GM23338 (cell line): ENCODE results near the gene DEFB114. TPM values are rescaled to one million over a fixed set of nuclear protein-coding genes. Genes with fewer than 3 reads are reported as not detected.
A peak's percentile ranks its signal among the peaks of the same experiment; 100 is the strongest.

Experiments used
- ATAC-seq: fragments of 200-7000 bp; cut with Tn5 transposase; 3 replicates; pipeline ENCODE4 v1.9.1; 2020
- DNase-seq: peaks from one replicate; pipeline ENCODE4 v3.0.0-alpha.2; 2015; ENCODE audit warnings: low spot score
- H2AFZ ChIP-seq: fragments of 200-600 bp; sonication (generic); 2 replicates; pipeline ENCODE4 v1.8.0; 2016; ENCODE audit warnings: antibody characterized with exemption, mild to moderate bottlenecking, moderate library complexity
- H3F3A ChIP-seq: fragments of 200-600 bp; sonication (generic); replicated peaks from 2 replicates; pipeline ENCODE4 v1.8.0; 2017; ENCODE audit warnings: antibody characterized with exemption, mixed run types, low read depth
- H3K27ac ChIP-seq: fragments of 200-600 bp; sonication (generic); 2 replicates; pipeline ENCODE4 v1.6.1; 2016; ENCODE audit warnings: low read depth
- H3K27me3 ChIP-seq: fragments of 200-600 bp; sonication (generic); 2 replicates; pipeline ENCODE4 v1.8.0; 2016; ENCODE audit warnings: mild to moderate bottlenecking, mixed run types, moderate library complexity; ENCODE audit not compliant: insufficient read depth
- H3K36me3 ChIP-seq: fragments of 200-600 bp; sonication (generic); 2 replicates; pipeline ENCODE4 v1.8.0; 2016; ENCODE audit warnings: mild to moderate bottlenecking; ENCODE audit not compliant: insufficient read depth
- H3K4me1 ChIP-seq: fragments of 200-600 bp; sonication (generic); 2 replicates; pipeline ENCODE4 v1.8.0; 2016; ENCODE audit warnings: mild to moderate bottlenecking, moderate library complexity; ENCODE audit not compliant: insufficient read depth
- H3K4me2 ChIP-seq: fragments of 200-600 bp; sonication (generic); 2 replicates; pipeline ENCODE4 v1.7.1; 2017; ENCODE audit warnings: mixed run types
- H3K4me3 ChIP-seq: fragments of 200-600 bp; sonication (generic); 2 replicates; pipeline ENCODE4 v1.6.1; 2016; ENCODE audit warnings: mixed run types
- H3K79me2 ChIP-seq: fragments of 200-600 bp; sonication (generic); replicated peaks from 2 replicates; pipeline ENCODE4 v1.8.0; 2017; ENCODE audit warnings: mild to moderate bottlenecking; ENCODE audit not compliant: insufficient read depth
- H3K9me2 ChIP-seq: fragments of 200-600 bp; sonication (generic); 2 replicates; pipeline ENCODE4 v1.8.0; 2017; ENCODE audit not compliant: insufficient read depth
- H4K20me1 ChIP-seq: fragments of 200-600 bp; sonication (generic); replicated peaks from 2 replicates; pipeline ENCODE4 v1.8.0; 2017; ENCODE audit warnings: mild to moderate bottlenecking; ENCODE audit not compliant: insufficient read depth
- H3K27ac Mint-ChIP-seq: 2 replicates; pipeline ENCODE4 v1.8.0; 2020; ENCODE audit warnings: inconsistent platforms, mild to moderate bottlenecking, moderate library complexity, mixed read lengths
- H3K27me3 Mint-ChIP-seq: 3 replicates; pipeline ENCODE4 v1.8.0; 2022; ENCODE audit warnings: low read depth, mild to moderate bottlenecking, moderate library complexity, mixed read lengths, inconsistent platforms; ENCODE audit not compliant: insufficient read depth, poor library complexity
- H3K36me3 Mint-ChIP-seq: 3 replicates; pipeline ENCODE4 v1.8.0; 2021; ENCODE audit warnings: low read depth, mild to moderate bottlenecking, inconsistent platforms, moderate library complexity, mixed read lengths
- H3K4me1 Mint-ChIP-seq: 3 replicates; pipeline ENCODE4 v1.8.0; 2020; ENCODE audit warnings: mild to moderate bottlenecking, inconsistent platforms, mixed read lengths
- H3K4me3 Mint-ChIP-seq: 3 replicates; pipeline ENCODE4 v1.8.0; 2021; ENCODE audit warnings: moderate library complexity, mild to moderate bottlenecking, inconsistent platforms, mixed read lengths
- H3K9me3 Mint-ChIP-seq: 3 replicates; pipeline ENCODE4 v1.8.0; 2020; ENCODE audit warnings: moderate library complexity, mild to moderate bottlenecking, inconsistent platforms, mixed read lengths
- CREB1 ChIP-seq: fragments of 250-450 bp; sonication (Bioruptor Pico); IDR thresholded peaks from 2 replicates; pipeline ENCODE4 v1.5.0; 2020; ENCODE audit warnings: low read depth, mild to moderate bottlenecking, moderate library complexity
- EZH2 ChIP-seq: fragments of 200-600 bp; sonication (generic); IDR thresholded peaks from one replicate; pipeline ENCODE4 v1.8.0; 2017; ENCODE audit warnings: antibody characterized with exemption, mild to moderate bottlenecking, low read depth; ENCODE audit not compliant: unreplicated experiment
- JUNB ChIP-seq: IDR thresholded peaks from one replicate; pipeline ENCODE4 v1.6.1; 2016; ENCODE audit warnings: antibody characterized with exemption; ENCODE audit not compliant: unreplicated experiment
- NANOG ChIP-seq: IDR thresholded peaks from 2 replicates; pipeline ENCODE4 v1.6.1; 2016; ENCODE audit warnings: antibody characterized with exemption, borderline replicate concordance
- POLR2AphosphoS5 ChIP-seq: IDR thresholded peaks from 2 replicates; pipeline ENCODE4 v1.6.1; 2016; ENCODE audit warnings: antibody characterized with exemption, low read depth
- STAT1 ChIP-seq: IDR thresholded peaks from one replicate; pipeline ENCODE4 v1.6.1; 2016; ENCODE audit warnings: antibody characterized with exemption; ENCODE audit not compliant: unreplicated experiment
- ZNF114 ChIP-seq: fragments of 250-450 bp; sonication (Bioruptor Pico); IDR thresholded peaks from 2 replicates; pipeline ENCODE4 v1.5.0; 2020; ENCODE audit warnings: mild to moderate bottlenecking, moderate library complexity
- ZNF331 ChIP-seq: fragments of 250-450 bp; sonication (Bioruptor Pico); IDR thresholded peaks from 2 replicates; pipeline ENCODE4 v1.5.0; 2020; ENCODE audit warnings: low read depth, mild to moderate bottlenecking, moderate library complexity
- polyA plus RNA-seq: library from polyadenylated mRNA; unstranded; fragments of >200 nt; fragmentation: Nextera tagmentation; extraction: Ambion mirVana; gene quantifications from 2 replicates; pipeline ENCODE4 v1.2.1, GENCODE V29; 2016
- total RNA-seq: library from RNA; depleted of rRNA; stranded (reverse); fragments of >200 nt; shearing (Covaris generic); gene quantifications from 2 replicates; pipeline ENCODE4 v1.2.3, GENCODE V29; 2014
- TF ChIP-seq, protein P1 (sequence below): fragments of 250-450 bp; sonication (Bioruptor Pico); IDR thresholded peaks from 2 replicates; pipeline ENCODE4 v1.5.0; 2020; ENCODE audit warnings: mild to moderate bottlenecking, moderate library complexity
- TF ChIP-seq, protein P2 (sequence below): IDR thresholded peaks from one replicate; pipeline ENCODE4 v1.6.1; 2018; ENCODE audit warnings: antibody characterized with exemption; ENCODE audit not compliant: unreplicated experiment
- TF ChIP-seq, protein P3 (sequence below), 2 experiments: fragments of 200-600 bp in 1 of 2; sonication (generic) in 1 of 2; conservative IDR thresholded peaks; 2 replicates each; pipeline versions ENCODE4 v1.5.1 to v1.6.1; 2016 to 2017; ENCODE audit warnings: antibody characterized with exemption in 2 of 2, low read depth in 2 of 2, mild to moderate bottlenecking in 2 of 2, moderate library complexity in 1 of 2

DEFB114 gene
- total and polyA plus RNA-seq, 2 experiments from 2014 or later: not detected

DNA sequence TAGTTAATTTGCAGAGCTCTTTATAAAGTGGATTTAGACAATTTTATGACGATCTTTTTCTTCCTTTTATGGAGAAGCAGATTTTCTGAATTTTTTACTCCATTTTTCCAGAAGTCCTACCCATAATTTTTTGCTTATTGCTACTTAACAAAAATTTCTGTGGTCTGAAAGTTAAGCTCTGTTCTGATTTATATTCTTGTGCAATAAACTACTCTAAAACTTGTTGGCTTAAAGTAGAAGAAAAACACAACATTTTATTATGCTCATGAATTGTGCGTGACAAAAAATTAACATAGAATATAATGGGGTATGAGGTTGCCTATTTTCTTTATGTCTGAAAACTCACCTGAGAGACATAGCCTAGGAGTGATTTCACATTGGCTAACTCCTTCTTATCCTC is 2.9 kb upstream of the DEFB114 start:
- Histone ChIP-seq H3K4me2 (peak overlapping the region; percentile 62), H3K79me2 (no peaks in the 10 kb centered on the region), H3K27ac (peak overlapping the region; percentile 1), H3K9me2 (no peaks in the 10 kb centered on the region), H3K36me3 (no peaks in the 10 kb centered on the region), H3K4me1 (peaks cover 37% of the 10 kb centered on the region), H4K20me1 (no peaks in the 10 kb centered on the region), H3F3A (no peaks in the 10 kb centered on the region), H2AFZ (no peak overlapping the region), H3K4me3 (peak overlapping the region; percentile 30; the same call in 1 of the 2 replicates), H3K27me3 (no peaks in the 10 kb centered on the region)
- H3K27ac Mint-ChIP-seq: peak overlapping the region; percentile 96
- DNase-seq (no peak), ATAC-seq (no peak; the same call in 1 of the 3 replicates)
- H3K9me3 Mint-ChIP-seq: no peaks in the 10 kb centered on the region
- 0 out of 3 replicates have a peak overlapping the region, but pooled peaks have one; percentile 27 for H3K4me3 Mint-ChIP-seq
- peaks cover 45% of the 10 kb centered on the region for H3K4me1 Mint-ChIP-seq
- no peaks in the 10 kb centered on the region for H3K27me3 Mint-ChIP-seq
- no peaks in the 10 kb centered on the region for H3K36me3 Mint-ChIP-seq
- TF ChIP-seq NANOG: no peak
- no peak for TF ChIP-seq JUNB
- TF ChIP-seq, protein P1, sequence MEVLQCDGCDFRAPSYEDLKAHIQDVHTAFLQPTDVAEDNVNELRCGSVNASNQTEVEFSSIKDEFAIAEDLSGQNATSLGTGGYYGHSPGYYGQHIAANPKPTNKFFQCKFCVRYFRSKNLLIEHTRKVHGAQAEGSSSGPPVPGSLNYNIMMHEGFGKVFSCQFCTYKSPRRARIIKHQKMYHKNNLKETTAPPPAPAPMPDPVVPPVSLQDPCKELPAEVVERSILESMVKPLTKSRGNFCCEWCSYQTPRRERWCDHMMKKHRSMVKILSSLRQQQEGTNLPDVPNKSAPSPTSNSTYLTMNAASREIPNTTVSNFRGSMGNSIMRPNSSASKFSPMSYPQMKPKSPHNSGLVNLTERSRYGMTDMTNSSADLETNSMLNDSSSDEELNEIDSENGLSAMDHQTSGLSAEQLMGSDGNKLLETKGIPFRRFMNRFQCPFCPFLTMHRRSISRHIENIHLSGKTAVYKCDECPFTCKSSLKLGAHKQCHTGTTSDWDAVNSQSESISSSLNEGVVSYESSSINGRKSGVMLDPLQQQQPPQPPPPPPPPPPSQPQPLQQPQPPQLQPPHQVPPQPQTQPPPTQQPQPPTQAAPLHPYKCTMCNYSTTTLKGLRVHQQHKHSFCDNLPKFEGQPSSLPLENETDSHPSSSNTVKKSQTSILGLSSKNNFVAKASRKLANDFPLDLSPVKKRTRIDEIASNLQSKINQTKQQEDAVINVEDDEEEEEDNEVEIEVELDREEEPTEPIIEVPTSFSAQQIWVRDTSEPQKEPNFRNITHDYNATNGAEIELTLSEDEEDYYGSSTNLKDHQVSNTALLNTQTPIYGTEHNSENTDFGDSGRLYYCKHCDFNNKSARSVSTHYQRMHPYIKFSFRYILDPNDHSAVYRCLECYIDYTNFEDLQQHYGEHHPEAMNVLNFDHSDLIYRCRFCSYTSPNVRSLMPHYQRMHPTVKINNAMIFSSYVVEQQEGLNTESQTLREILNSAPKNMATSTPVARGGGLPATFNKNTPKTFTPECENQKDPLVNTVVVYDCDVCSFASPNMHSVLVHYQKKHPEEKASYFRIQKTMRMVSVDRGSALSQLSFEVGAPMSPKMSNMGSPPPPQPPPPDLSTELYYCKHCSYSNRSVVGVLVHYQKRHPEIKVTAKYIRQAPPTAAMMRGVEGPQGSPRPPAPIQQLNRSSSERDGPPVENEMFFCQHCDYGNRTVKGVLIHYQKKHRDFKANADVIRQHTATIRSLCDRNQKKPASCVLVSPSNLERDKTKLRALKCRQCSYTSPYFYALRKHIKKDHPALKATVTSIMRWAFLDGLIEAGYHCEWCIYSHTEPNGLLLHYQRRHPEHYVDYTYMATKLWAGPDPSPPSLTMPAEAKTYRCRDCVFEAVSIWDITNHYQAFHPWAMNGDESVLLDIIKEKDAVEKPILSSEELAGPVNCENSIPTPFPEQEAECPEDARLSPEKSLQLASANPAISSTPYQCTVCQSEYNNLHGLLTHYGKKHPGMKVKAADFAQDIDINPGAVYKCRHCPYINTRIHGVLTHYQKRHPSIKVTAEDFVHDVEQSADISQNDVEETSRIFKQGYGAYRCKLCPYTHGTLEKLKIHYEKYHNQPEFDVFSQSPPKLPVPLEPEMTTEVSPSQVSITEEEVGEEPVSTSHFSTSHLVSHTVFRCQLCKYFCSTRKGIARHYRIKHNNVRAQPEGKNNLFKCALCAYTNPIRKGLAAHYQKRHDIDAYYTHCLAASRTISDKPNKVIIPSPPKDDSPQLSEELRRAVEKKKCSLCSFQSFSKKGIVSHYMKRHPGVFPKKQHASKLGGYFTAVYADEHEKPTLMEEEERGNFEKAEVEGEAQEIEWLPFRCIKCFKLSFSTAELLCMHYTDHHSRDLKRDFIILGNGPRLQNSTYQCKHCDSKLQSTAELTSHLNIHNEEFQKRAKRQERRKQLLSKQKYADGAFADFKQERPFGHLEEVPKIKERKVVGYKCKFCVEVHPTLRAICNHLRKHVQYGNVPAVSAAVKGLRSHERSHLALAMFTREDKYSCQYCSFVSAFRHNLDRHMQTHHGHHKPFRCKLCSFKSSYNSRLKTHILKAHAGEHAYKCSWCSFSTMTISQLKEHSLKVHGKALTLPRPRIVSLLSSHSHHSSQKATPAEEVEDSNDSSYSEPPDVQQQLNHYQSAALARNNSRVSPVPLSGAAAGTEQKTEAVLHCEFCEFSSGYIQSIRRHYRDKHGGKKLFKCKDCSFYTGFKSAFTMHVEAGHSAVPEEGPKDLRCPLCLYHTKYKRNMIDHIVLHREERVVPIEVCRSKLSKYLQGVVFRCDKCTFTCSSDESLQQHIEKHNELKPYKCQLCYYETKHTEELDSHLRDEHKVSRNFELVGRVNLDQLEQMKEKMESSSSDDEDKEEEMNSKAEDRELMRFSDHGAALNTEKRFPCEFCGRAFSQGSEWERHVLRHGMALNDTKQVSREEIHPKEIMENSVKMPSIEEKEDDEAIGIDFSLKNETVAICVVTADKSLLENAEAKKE (CRISPR knock-in tag): no peak
- TF ChIP-seq ZNF331: no peak
- no peak for TF ChIP-seq EZH2
- TF ChIP-seq, protein P2, sequence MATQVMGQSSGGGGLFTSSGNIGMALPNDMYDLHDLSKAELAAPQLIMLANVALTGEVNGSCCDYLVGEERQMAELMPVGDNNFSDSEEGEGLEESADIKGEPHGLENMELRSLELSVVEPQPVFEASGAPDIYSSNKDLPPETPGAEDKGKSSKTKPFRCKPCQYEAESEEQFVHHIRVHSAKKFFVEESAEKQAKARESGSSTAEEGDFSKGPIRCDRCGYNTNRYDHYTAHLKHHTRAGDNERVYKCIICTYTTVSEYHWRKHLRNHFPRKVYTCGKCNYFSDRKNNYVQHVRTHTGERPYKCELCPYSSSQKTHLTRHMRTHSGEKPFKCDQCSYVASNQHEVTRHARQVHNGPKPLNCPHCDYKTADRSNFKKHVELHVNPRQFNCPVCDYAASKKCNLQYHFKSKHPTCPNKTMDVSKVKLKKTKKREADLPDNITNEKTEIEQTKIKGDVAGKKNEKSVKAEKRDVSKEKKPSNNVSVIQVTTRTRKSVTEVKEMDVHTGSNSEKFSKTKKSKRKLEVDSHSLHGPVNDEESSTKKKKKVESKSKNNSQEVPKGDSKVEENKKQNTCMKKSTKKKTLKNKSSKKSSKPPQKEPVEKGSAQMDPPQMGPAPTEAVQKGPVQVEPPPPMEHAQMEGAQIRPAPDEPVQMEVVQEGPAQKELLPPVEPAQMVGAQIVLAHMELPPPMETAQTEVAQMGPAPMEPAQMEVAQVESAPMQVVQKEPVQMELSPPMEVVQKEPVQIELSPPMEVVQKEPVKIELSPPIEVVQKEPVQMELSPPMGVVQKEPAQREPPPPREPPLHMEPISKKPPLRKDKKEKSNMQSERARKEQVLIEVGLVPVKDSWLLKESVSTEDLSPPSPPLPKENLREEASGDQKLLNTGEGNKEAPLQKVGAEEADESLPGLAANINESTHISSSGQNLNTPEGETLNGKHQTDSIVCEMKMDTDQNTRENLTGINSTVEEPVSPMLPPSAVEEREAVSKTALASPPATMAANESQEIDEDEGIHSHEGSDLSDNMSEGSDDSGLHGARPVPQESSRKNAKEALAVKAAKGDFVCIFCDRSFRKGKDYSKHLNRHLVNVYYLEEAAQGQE: no peak
- TF ChIP-seq POLR2AphosphoS5: no peak
- no peak for TF ChIP-seq STAT1
- TF ChIP-seq CREB1: no peak
- no peak for TF ChIP-seq ZNF114 (CRISPR knock-in tag)
- TF ChIP-seq, protein P3, sequence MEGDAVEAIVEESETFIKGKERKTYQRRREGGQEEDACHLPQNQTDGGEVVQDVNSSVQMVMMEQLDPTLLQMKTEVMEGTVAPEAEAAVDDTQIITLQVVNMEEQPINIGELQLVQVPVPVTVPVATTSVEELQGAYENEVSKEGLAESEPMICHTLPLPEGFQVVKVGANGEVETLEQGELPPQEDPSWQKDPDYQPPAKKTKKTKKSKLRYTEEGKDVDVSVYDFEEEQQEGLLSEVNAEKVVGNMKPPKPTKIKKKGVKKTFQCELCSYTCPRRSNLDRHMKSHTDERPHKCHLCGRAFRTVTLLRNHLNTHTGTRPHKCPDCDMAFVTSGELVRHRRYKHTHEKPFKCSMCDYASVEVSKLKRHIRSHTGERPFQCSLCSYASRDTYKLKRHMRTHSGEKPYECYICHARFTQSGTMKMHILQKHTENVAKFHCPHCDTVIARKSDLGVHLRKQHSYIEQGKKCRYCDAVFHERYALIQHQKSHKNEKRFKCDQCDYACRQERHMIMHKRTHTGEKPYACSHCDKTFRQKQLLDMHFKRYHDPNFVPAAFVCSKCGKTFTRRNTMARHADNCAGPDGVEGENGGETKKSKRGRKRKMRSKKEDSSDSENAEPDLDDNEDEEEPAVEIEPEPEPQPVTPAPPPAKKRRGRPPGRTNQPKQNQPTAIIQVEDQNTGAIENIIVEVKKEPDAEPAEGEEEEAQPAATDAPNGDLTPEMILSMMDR (conservative IDR thresholded peaks at IDR 0.05; ENCODE audit: low read depth in 2 of 2): no peak
